GM19193 (cell line): ENCODE measurements around the gene VSIR.

Experiments
- POLR2A ChIP-seq: IDR thresholded peaks from 4 replicates; pipeline ENCODE4 v1.6.1; 2011; ENCODE audit not compliant: insufficient read depth, insufficient read length; ENCODE audit errors: extremely low read depth

VSIR gene

DNA sequence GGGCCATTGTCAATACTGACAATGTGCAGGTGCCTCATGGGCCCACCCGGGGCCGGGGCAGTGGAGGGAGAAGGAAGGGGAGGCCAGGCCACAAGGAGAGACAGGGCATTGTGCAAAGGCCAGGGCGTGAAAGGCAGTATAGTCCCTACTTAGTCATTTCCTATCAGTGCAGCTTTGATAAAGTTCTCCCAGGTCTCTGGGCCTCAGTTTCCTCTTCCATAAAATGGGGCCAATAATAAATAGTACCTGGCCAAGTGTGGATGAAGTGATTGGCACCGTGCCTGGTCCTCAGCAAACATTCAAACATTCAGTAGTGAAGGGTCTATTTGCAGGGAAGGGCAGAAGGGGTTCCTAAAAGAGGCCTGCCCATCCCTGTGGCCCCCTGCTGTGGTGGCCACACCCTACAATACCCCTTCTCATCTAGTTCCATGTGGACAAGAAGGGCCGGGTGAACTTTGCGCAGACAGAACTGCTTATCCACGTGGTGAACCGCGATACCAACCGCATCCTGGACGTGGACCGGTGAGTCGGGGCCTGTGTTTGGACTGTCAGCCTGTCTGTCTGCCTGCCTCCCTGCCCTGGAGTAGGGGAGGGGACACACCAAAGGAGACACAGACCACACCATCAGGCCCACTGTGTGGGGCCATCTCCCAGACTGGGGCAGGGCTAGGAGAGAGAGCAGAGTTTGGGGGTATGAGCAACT lies 36.9 kb upstream of the VSIR start:
- no peak for TF ChIP-seq POLR2A

DNA sequence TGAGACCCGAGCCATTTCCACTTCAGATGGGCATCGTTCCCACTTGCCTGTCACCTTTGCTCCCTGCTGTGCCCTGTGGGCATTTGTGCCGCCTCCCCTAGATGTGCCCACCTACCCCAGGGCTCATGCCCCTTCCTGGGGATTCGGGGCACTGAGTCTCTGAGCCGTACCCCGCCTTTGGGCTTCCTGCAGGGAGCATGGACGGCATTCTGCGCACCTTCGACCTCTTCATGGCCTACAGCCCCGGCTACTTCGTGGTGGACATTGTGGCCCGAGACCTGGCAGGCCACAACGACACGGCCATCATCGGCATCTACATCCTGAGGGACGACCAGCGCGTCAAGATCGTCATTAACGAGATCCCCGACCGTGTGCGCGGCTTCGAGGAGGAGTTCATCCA lies 36.3 kb upstream of the VSIR start:
- no peak for TF ChIP-seq POLR2A

DNA sequence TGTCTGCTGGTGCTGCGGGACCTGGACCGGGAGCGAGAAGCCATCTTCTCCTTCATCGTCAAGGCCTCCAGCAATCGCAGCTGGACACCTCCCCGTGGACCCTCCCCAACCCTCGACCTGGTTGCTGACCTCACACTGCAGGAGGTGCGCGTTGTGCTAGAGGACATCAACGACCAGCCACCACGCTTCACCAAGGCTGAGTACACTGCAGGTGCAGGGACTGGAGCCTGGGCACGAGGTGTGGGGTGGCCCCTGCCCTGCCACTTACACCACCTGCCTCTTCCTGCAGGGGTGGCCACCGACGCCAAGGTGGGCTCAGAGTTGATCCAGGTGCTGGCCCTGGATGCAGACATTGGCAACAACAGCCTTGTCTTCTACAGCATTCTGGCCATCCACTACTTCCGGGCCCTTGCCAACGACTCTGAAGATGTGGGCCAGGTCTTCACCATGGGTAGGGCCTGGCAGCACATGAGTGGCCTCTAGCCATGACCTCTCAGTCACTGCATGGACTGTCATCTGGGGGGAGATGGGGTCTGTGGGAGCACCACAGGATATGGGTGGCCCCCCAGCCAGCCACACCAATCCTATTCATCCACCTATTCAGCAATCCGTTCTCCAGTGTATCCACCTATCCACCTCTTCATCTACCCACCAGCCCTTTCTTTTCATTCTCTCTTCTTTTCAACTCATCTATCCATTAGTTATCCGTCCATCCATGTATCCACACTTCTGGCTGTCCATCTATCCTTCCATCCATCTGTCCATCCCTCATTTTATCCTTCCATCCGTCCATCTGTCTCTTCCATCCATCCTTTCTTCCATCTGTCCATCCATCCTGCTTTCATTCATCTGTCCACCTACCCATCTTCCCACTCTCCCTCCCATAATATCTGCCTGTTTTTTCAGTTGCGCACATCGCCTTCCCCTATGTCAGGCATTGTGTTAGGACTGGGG lies 34.5 kb upstream of the VSIR start:
- no peak for TF ChIP-seq POLR2A

DNA sequence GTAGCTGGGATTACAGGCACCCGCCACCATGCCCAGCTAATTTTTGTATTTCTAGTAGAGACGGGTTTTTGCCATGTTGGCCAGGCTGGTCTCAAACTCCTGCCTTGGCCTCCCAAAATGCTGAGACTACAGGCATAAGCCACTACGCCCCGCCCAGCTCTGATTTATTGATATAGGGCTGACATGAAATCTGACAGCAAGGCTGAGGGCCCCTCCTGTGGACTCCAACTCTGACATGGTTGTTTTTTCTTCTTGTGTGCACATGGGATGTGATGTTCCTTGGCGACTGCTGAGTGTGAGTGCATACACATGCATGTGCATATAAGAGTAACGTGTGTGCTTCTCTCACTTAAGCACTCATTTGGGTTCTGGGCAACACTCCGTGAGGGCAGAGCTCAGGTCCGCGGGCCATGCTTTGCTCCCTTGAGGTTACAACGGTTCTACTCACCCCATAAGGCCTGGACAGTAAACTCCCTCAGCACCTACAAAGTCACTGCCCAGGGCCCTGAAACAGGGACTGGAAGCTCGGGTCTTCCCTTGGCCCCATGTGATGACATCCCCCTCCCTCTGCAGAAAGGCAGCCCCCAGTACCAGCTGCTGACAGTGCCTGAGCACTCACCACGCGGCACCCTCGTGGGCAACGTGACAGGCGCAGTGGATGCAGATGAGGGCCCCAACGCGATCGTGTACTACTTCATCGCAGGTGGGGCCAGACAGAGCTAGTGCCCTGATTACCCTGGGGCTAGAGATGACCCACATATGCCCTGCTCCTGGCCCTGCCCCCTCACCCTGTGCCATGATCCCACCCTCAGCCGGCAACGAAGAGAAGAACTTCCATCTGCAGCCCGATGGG lies 33.6 kb upstream of the VSIR start:
- TF ChIP-seq POLR2A = no peak

DNA sequence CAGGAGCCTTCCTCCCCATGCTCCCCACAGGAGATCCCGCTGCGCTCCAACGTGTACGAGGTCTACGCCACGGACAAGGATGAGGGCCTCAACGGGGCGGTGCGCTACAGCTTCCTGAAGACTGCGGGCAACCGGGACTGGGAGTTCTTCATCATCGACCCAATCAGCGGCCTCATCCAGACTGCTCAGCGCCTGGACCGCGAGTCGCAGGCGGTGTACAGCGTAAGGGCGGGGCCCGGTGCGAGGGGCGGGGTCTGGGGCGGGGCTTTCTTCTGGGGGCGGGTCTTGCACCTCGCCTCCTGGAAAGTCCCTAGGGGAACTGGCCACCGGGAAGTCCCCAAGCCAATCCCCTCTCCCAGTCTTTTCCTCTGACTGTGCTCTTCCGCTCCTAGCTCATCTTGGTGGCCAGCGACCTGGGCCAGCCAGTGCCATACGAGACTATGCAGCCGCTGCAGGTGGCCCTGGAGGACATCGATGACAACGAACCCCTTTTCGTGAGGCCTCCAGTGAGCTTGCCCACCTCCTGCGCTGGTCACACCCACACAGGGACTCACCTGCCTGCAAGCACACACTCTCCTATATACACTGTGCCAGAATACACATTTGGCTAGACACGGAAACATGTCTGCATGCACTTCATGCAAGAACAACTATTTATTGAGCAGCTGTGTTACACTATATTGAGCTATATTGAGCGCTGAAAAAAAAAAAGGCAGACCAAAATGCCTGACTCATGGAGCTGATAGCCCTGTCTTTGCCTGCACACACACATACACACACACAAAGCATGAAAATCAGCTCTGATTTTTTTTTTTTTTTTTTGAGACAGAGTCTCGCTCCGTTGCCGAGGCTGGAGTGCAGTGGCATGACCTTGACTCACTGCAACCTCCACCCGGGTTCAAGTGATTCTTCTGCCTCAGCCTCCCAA lies 32.7 kb upstream of the VSIR start:
- no peak for TF ChIP-seq POLR2A

DNA sequence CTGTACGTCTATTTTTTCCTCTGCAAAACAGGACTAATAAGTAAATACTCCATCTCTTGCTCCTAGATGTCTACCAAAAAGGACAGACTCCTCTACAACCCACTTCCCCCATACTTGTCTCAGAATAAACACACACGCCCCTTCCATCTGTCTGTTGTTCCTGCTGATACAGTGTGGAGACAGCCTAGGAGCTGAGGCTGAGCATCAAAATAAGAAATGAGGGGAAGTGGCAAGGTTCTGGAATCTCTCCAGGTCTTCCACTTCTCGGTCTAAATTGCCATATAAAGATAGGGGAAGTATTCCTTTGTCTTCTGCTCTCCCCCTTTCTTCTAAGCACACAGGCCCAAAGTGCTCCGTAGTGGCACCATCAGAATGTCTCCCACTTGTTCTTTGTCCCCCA lies 30.8 kb upstream of the VSIR start:
- TF ChIP-seq POLR2A = no peak

DNA sequence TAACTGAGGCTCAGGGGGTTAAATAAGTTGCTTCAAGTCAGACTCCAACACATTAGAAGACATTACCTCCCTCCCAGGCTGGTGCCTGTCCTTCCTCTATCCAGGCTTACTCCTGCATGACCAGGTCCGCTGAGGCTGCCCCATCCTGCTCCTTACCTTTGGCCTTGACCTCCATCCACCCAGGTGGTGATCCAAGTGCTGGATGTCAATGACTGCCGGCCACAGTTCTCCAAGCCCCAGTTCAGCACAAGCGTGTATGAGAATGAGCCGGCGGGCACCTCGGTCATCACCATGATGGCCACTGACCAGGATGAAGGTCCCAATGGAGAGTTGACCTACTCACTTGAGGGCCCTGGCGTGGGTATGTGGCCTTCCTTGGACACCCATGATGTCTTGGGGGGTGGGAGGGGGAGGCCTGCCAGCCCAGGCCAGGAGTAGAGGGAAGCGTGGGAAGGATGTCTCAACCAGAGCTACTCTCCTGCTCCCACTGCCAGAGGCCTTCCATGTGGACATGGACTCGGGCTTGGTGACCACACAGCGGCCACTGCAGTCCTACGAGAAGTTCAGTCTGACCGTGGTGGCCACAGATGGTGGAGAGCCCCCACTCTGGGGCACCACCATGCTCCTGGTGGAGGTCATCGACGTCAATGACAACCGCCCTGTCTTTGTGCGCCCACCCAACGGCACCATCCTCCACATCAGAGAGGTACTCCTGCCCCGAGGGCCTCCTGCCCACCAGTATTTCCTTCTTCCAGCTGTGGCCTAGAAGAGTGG lies 29.6 kb upstream of the VSIR start:
- TF ChIP-seq POLR2A = no peak

DNA sequence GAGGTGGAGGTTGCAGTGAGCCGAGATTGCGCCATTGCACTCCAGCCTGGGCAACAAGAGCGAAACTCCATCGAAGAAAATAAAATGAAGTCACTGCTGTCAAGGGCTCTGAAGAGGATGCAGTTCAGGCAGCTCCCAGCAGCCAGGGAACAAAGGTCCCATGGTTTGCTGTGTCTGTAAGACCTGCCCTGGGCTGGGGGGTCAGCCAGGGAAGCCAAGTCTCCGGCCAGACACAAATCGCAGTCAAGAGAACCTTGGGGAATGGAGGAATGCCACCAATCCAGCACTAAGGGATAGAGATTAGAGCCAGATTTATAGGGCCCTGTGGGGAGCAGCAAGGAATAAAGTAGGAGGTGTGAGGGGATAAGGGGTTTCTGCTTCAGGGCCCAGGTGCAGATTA lies 28.9 kb upstream of the VSIR start:
- TF ChIP-seq POLR2A = no peak

DNA sequence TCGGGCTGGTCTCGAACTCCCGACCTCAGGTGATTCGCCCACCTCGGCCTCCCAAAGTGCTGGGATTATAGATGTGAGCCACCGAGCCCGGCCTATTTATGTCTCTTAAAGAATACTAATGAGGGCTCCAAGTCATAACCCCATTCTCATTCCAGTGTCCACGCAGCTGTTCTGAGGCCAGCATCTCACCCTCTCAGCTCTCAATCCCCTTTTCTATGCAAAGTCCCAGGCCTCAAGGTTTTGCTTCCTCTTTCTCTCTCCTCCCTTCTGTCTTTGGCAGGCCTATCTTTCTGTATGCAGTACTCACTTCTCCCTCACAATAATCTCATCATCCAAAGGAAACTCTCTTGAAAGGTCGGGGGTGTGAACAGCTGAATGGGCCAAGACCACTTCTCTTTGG lies 28.0 kb upstream of the VSIR start:
- no peak for TF ChIP-seq POLR2A

DNA sequence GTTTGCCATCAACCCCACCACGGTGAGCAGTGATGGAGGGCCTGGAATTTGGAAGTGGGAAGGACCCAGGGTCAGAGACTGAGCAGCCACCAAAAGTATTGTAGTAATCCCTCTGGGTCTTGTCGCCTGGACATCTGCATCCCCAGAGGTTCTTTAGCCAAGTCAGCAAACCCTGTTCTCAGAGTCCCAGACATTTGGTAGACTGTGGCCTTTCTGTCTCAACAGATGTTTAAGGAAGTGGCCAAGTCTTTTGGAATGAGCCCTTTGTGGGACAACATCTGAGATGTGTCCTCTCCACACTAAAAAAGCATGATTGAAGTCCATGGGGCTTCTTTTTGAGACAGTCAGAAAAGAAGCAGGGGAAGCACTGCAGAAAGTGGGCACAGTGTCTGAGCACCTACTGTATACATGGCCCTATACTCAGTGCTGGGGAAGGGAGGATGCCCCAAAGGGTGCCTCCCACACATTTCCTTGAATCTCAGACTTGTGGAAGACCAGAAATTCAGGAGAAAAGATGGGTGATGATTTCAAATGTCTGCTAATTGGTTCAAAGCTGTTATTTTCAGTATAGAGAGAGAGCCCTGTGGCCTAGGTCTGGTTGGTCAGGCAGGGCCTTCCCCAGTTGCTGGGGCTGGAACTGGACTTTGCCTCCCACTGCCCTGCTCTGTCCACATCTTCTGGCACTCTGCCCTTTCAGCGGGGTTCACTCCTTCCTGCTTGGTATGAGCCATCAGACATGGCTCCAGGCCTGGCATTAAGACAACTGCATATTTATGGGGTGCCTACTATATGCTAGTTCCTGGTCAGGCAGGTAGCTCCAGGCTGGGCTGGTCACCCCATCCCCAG lies 26.5 kb upstream of the VSIR start:
- TF ChIP-seq POLR2A = no peak

DNA sequence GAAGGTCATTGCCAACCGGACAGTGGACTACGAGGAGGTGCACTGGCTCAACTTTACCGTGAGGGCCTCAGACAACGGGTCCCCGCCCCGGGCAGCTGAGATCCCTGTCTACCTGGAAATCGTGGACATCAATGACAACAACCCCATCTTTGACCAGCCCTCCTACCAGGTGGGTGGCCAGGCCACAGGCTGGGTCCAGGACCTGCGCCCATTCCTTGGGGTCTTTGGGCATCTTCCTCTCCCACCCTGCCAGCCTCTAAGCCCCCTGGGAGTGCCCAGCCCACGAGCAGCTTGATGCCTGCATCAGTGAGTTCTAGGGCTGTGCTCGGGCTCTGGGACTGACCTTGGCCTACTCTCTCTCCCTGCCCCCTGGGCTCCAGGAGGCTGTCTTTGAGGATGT lies 25.8 kb upstream of the VSIR start:
- TF ChIP-seq POLR2A = no peak

DNA sequence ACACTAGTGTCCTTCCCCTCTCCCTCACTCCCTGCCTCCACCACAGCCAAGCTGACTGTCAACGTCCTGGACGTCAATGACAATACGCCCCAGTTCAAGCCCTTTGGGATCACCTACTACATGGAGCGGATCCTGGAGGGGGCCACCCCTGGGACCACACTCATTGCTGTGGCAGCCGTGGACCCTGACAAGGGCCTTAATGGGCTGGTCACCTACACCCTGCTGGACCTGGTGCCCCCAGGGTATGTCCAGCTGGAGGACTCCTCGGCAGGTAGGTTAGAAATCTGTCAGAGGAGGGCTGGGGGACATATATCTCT lies 24.9 kb upstream of the VSIR start:
- TF ChIP-seq POLR2A = no peak
